Measurements from ENCODE around the gene BOLA3.
"Not testable (repeated sequence)": the region's sequence is repeated elsewhere in the genome, so short reads cannot be mapped to it uniquely, and the experiment has no call there.

BOLA3 gene

GRCh38 chr2:74147727-74148456, at the start of gene BOLA3:
Gene BOLA3, minus strand, starts transcription at chr2:74147912. Its CDS starts 38 bp downstream, at chr2:74147874.
- peak; percentile 86 for DNase-seq

- no peak for DNase-seq
Measured at GRCh38 chr2:74197049-74197448, 49.3 kb upstream of the BOLA3 start.

- DNase-seq: no peak
Measured at GRCh38 chr2:74194799-74195198, 47.1 kb upstream of the BOLA3 start.

GRCh38 chr2:74191596-74192380, 44.1 kb upstream of the BOLA3 start:
- peak; percentile 22 for DNase-seq

GRCh38 chr2:74188696-74189095, 41.0 kb upstream of the BOLA3 start:
- no peak for DNase-seq

GRCh38 chr2:74188018-74188601, 40.4 kb upstream of the BOLA3 start:
- peak; percentile 78 for DNase-seq

GRCh38 chr2:74186706-74187105, 39.0 kb upstream of the BOLA3 start:
- DNase-seq: not testable (repeated sequence)

- no peak for DNase-seq
Measured at GRCh38 chr2:74186038-74186437, 38.3 kb upstream of the BOLA3 start.

GRCh38 chr2:74183878-74184277, 36.2 kb upstream of the BOLA3 start:
- no peak for DNase-seq

GRCh38 chr2:74181739-74182138, 34.0 kb upstream of the BOLA3 start:
- DNase-seq: no peak

GRCh38 chr2:74179063-74179865, 31.6 kb upstream of the BOLA3 start:
- DNase-seq: no peak

GRCh38 chr2:74178211-74179062, 30.7 kb upstream of the BOLA3 start, which contains the start of gene MOB1A:
Gene MOB1A, minus strand, starts transcription at chr2:74178879. Its CDS starts 205 bp downstream, at chr2:74178674.
- peak; percentile 96 for DNase-seq

- no peak for DNase-seq
Measured at GRCh38 chr2:74177696-74178095, 30.0 kb upstream of the BOLA3 start.

- no peak for DNase-seq
Measured at GRCh38 chr2:74174909-74175308, 27.2 kb upstream of the BOLA3 start.

GRCh38 chr2:74168739-74169138, 21.0 kb upstream of the BOLA3 start:
- no peak for DNase-seq

GRCh38 chr2:74164761-74165160, 17.0 kb upstream of the BOLA3 start:
- DNase-seq: no peak

GRCh38 chr2:74162951-74163350, 15.2 kb upstream of the BOLA3 start:
- no peak for DNase-seq

GRCh38 chr2:74155830-74156229, 8.1 kb upstream of the BOLA3 start:
- no peak for DNase-seq

GRCh38 chr2:74152954-74153353, 5.2 kb upstream of the BOLA3 start:
- DNase-seq: no peak

- DNase-seq: no peak
Measured at GRCh38 chr2:74149570-74150319, 2.0 kb upstream of the BOLA3 start.

GRCh38 chr2:74149247-74149525, 1.5 kb upstream of the BOLA3 start:
- peak; percentile 15 for DNase-seq
